Stimulated activated CD4-positive, alpha-beta T cell treated with anti-CD3 and anti-CD28 coated beads, Interleukin-1b, Interleukin-23, amount 100 ng/mL, for 48 hours (primary cell): ENCODE data around the gene SORCS2.

Experiments used
- DNase-seq: peaks from one replicate; pipeline ENCODE4 v3.0.0-alpha.2; 2020

SORCS2 gene

GRCh38 chr4:7630568-7631287 is 438.4 kb downstream of the SORCS2 start:
- no peak for DNase-seq

GRCh38 chr4:7631288-7632014 is 439.1 kb downstream of the SORCS2 start:
- no peak for DNase-seq

- no peak for DNase-seq
These were observed 440.0 kb downstream of the SORCS2 start for GRCh38 chr4:7632341-7632740.

GRCh38 chr4:7632971-7633370 is 440.6 kb downstream of the SORCS2 start:
- no peak for DNase-seq

- DNase-seq = no peak
These were observed 442.4 kb downstream of the SORCS2 start for GRCh38 chr4:7634661-7635251.

GRCh38 chr4:7635445-7636239 is 443.3 kb downstream of the SORCS2 start:
- no peak for DNase-seq

- DNase-seq = no peak
These were observed 443.8 kb downstream of the SORCS2 start for GRCh38 chr4:7636240-7636508.

GRCh38 chr4:7637139-7637538 is 444.8 kb downstream of the SORCS2 start:
- DNase-seq = no peak

GRCh38 chr4:7637971-7638370 is 445.6 kb downstream of the SORCS2 start:
- no peak for DNase-seq

- DNase-seq = no peak
These were observed 446.2 kb downstream of the SORCS2 start for GRCh38 chr4:7638489-7638888.

- DNase-seq = no peak
These were observed 446.8 kb downstream of the SORCS2 start for GRCh38 chr4:7638984-7639789.

GRCh38 chr4:7640136-7640535 is 447.8 kb downstream of the SORCS2 start:
- DNase-seq = no peak

- no peak for DNase-seq
These were observed 449.4 kb downstream of the SORCS2 start for GRCh38 chr4:7641712-7642111.

GRCh38 chr4:7642741-7643458 is 450.6 kb downstream of the SORCS2 start:
- no peak for DNase-seq

GRCh38 chr4:7645158-7645557 is 452.8 kb downstream of the SORCS2 start:
- no peak for DNase-seq

- DNase-seq = no peak
These were observed 453.6 kb downstream of the SORCS2 start for GRCh38 chr4:7645956-7646355.

- DNase-seq = no peak
These were observed 454.2 kb downstream of the SORCS2 start for GRCh38 chr4:7646384-7647061.

- DNase-seq = no peak
These were observed 454.8 kb downstream of the SORCS2 start for GRCh38 chr4:7647186-7647585.

- DNase-seq = no peak
These were observed 455.5 kb downstream of the SORCS2 start for GRCh38 chr4:7647600-7648543.
